Activated CD8-positive, alpha-beta T cell treated with anti-CD3 and anti-CD28 coated beads for 36 hours (primary cell): ENCODE results near the gene GALNT2. TPM values are rescaled to one million over a fixed set of nuclear protein-coding genes. Genes with fewer than 3 reads are reported as not detected.

Experiments
- ATAC-seq: fragments of 200-7000 bp; cut with Tn5 transposase; one replicate; pipeline ENCODE4 v1.10.0; 2021; ENCODE audit warnings: mild to moderate bottlenecking, moderate library complexity
- CTCF ChIA-PET: fragments of 350-600 bp; sonication (Branson Sonifier 250); formaldehyde crosslinking; loops from one replicate; lab custom pipeline; 2021; ENCODE audit warnings: antibody characterized with exemption; lab: Charles Lee
- POLR2A ChIA-PET: fragments of 350-600 bp; sonication (Branson Sonifier 250); formaldehyde crosslinking; loops from one replicate; lab custom pipeline; 2021; ENCODE audit warnings: antibody characterized with exemption; lab: Charles Lee
- DNase-seq: peaks from one replicate; pipeline ENCODE4 v3.0.0-alpha.2; 2020
- H3K27ac Mint-ChIP-seq: one replicate; pipeline ENCODE4 v1.8.0; 2021; ENCODE audit warnings: mild to moderate bottlenecking, mixed read lengths
- H3K27me3 Mint-ChIP-seq: one replicate; pipeline ENCODE4 v1.8.0; 2021; ENCODE audit warnings: mixed read lengths
- H3K36me3 Mint-ChIP-seq: one replicate; pipeline ENCODE4 v1.8.0; 2021; ENCODE audit warnings: low read depth, mixed read lengths
- H3K4me1 Mint-ChIP-seq: one replicate; pipeline ENCODE4 v1.8.0; 2021; ENCODE audit warnings: low read depth, mixed read lengths
- H3K4me3 Mint-ChIP-seq: one replicate; pipeline ENCODE4 v1.8.0; 2021; ENCODE audit warnings: mild to moderate bottlenecking, moderate library complexity, mixed read lengths
- H3K9me3 Mint-ChIP-seq: one replicate; pipeline ENCODE4 v1.8.0; 2021; ENCODE audit warnings: mixed read lengths
- intact Hi-C: fragments of 100-400 bp; cut with micrococcal nuclease; formaldehyde crosslinking; loops from one replicate; pipeline ENCODE4 v1.10.0; 2022
- total RNA-seq, 2 experiments: library from RNA; stranded (reverse); gene quantifications; one replicate each; pipeline ENCODE4 v1.2.3, GENCODE V29; 2021
- TF ChIP-seq, protein P1 (sequence below): fragments of 200-600 bp; IDR thresholded peaks from one replicate; pipeline ENCODE4 v1.8.0; 2022; ENCODE audit warnings: antibody characterized with exemption, mild to moderate bottlenecking

GALNT2 gene
- total RNA-seq, 2 experiments from 2014 or later: 40.1 to 42.3 TPM

DNA sequence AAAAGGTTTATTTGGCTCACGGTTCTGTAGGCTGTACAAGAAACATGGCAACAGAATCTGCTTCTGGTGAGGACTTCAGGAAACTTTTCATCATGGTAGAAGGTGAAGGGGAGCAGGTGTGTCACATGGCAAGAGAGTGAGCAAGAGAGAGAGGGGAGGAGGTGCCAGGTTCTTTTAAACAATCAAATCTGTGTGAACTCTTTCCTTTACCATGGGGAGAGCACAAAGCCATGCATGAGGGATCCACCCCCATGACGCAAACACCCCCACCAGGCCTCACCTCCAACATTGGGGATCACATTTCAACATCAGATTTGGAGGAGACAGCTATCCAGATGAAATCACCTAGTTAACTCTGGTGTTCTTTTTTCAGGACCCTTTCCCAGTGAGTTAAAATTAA, 103.6 kb downstream of the GALNT2 start:
- TF ChIP-seq, protein P1, sequence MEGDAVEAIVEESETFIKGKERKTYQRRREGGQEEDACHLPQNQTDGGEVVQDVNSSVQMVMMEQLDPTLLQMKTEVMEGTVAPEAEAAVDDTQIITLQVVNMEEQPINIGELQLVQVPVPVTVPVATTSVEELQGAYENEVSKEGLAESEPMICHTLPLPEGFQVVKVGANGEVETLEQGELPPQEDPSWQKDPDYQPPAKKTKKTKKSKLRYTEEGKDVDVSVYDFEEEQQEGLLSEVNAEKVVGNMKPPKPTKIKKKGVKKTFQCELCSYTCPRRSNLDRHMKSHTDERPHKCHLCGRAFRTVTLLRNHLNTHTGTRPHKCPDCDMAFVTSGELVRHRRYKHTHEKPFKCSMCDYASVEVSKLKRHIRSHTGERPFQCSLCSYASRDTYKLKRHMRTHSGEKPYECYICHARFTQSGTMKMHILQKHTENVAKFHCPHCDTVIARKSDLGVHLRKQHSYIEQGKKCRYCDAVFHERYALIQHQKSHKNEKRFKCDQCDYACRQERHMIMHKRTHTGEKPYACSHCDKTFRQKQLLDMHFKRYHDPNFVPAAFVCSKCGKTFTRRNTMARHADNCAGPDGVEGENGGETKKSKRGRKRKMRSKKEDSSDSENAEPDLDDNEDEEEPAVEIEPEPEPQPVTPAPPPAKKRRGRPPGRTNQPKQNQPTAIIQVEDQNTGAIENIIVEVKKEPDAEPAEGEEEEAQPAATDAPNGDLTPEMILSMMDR: no peak
- intact Hi-C loops: no loop called here
- peak overlapping the region; percentile 13 for H3K27ac Mint-ChIP-seq
- ChIA-PET CTCF (no interaction called here), POLR2A (no interaction called here)
- peaks cover 50% of the 10 kb centered on the region for H3K4me1 Mint-ChIP-seq
- ATAC-seq (no peak), DNase-seq (no peak)
- no peaks in the 10 kb centered on the region for H3K9me3 Mint-ChIP-seq
- H3K36me3 Mint-ChIP-seq: peaks cover 1% of the 10 kb centered on the region
- no peak overlapping the region for H3K4me3 Mint-ChIP-seq
- H3K27me3 Mint-ChIP-seq: no peaks in the 10 kb centered on the region

DNA sequence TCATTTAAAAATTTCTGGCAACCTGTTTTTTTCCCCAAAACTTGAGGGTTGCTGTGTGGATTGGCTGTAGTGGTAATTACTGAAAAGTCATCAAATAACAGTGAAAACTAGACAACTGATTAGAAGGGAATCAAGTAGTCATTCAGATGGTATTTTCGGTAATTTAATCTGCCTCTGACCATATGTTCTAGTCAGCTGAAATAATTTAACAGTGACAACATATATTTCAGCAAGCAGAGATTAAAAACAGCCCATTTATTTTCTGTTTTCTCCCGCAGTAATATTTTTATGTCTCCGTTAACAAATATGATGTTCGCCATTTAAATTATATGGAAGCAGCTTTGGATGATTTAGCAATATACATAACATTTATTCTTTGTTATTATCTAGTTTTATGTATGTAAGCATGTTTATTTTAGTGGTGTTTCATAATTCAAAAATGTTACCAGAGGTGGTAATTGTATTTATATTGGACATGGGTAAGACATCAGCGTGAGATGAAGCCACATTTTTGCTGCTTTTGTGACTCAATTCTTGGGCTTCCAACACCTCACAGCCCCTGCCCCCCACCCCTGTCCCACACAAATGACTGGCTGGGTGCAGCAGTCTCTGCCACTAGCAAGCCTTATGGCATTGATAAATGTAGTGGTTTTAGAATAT, 104.4 kb downstream of the GALNT2 start:
- no peaks in the 10 kb centered on the region for H3K9me3 Mint-ChIP-seq
- CTCF ChIA-PET: interaction anchor here (0.7 kb wide), 1 partner anchor 511 kb away, joined by 3 read pairs; no protein-coding TSS in a partner anchor
- TF ChIP-seq, protein P1: no peak
- DNase-seq: no peak
- no peaks in the 10 kb centered on the region for H3K27me3 Mint-ChIP-seq
- H3K36me3 Mint-ChIP-seq: peaks cover 1% of the 10 kb centered on the region
- H3K27ac Mint-ChIP-seq: no peak overlapping the region
- intact Hi-C loops: no loop called here
- POLR2A ChIA-PET: no interaction called here
- H3K4me3 Mint-ChIP-seq: no peak overlapping the region
- peaks cover 53% of the 10 kb centered on the region for H3K4me1 Mint-ChIP-seq
- no peak for ATAC-seq

DNA sequence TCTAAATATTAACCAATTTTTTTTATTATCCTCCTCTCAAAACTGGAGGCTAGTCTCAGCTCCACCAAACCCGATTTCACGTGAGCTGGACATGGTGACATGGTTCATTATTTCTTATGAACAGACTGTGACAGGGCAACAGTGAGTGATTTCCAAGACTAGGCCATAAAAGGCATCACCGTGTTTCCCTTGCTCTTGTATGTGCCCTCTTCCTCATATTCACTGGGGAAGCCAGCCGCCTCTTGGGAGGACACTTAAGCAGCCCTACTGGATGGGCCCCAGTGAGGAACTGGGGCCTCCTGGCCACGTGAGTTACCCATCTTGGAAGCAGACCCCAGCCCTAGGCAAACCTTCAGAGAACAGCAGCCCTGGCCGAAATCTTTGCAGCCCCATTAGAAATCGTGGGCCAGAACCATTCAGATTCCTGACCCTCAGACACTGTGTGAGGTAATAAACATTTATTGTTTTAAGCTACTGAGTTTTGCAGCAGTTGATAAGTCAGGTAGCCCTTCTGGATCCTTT, 105.0 kb downstream of the GALNT2 start:
- no peaks in the 10 kb centered on the region for H3K27me3 Mint-ChIP-seq
- no peak for ATAC-seq
- ChIA-PET CTCF (interaction anchor here (0.7 kb wide), 1 partner anchor 511 kb away, joined by 3 read pairs; no protein-coding TSS in a partner anchor), POLR2A (no interaction called here)
- no peak overlapping the region for H3K27ac Mint-ChIP-seq
- no peaks in the 10 kb centered on the region for H3K9me3 Mint-ChIP-seq
- TF ChIP-seq, protein P1: no peak
- H3K4me3 Mint-ChIP-seq: no peak overlapping the region
- intact Hi-C loops: no loop called here
- no peak for DNase-seq
- H3K4me1 Mint-ChIP-seq: peaks cover 54% of the 10 kb centered on the region
- peaks cover 1% of the 10 kb centered on the region for H3K36me3 Mint-ChIP-seq

DNA sequence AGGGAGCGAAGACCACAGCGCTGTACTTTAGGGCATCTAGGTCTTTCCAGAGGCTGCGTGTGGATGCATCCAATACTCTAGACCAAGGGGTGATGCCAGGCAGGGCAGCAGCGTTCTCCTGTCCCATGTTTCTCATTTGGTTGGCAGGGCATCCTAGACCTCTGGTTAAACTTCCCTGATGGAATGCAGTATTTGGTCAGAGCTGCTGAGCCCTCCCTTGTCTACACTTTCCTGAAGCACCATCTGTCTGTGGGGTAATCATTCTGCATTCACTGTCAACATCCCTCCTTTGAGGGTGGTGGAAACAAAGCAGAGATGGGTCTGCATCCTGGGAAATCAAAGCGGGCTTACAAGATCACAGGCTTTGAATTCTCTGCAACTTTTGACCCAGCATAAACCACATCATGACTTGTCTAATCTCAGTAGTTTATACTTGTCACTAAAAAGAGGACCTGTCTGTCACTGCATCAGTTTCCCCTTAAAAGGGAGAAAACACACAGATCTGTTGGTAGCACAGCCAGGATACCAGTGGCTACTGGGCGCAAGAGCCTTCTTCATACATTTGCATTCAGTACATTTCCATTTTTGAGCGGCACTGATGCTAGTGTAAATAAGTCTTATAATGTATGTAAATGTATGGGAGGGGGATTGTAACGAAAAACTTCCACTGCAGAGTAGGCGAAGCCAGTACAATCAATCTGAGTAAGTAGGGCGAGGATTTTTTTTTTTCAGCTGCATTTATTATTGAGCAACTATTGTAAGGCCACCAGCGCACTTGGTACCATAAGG, 106.3 kb downstream of the GALNT2 start:
- ATAC-seq: no peak
- peaks cover 51% of the 10 kb centered on the region for H3K4me1 Mint-ChIP-seq
- no peaks in the 10 kb centered on the region for H3K27me3 Mint-ChIP-seq
- intact Hi-C loops: no loop called here
- POLR2A ChIA-PET: interaction anchor here (0.6 kb wide), 1 partner anchor 274 kb away, joined by 3 read pairs; no protein-coding TSS in a partner anchor
- H3K9me3 Mint-ChIP-seq: no peaks in the 10 kb centered on the region
- DNase-seq: no peak
- H3K27ac Mint-ChIP-seq: no peak overlapping the region
- H3K36me3 Mint-ChIP-seq: peaks cover 8% of the 10 kb centered on the region
- H3K4me3 Mint-ChIP-seq: no peak overlapping the region
- TF ChIP-seq, protein P1: no peak
- CTCF ChIA-PET: no interaction called here

DNA sequence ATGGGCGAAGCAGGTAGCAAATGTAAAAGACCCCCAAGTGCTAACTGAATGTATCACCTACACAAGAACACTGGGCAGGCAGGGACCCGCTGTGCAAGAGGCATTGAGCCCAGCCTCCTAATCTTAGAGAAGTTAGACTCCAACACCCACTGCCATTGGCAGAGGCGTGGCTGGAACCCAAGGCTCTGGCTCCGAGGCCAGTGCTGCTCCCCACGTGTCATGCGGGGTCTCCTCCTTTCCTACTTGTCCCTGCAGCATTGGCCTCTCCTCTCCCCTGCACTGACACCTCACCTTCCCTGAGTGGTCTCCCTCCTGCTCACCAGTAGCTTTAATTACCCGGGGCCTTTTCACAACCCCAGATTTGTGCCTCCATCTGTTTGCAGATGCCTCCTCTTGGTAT, 107.0 kb downstream of the GALNT2 start:
- ATAC-seq (no peak), DNase-seq (no peak)
- Mint-ChIP-seq H3K27me3 (no peaks in the 10 kb centered on the region), H3K4me1 (peaks cover 47% of the 10 kb centered on the region), H3K9me3 (no peaks in the 10 kb centered on the region), H3K27ac (no peak overlapping the region), H3K4me3 (no peak overlapping the region), H3K36me3 (peaks cover 12% of the 10 kb centered on the region)
- ChIA-PET CTCF (no interaction called here), POLR2A (no interaction called here)
- TF ChIP-seq, protein P1: no peak
- intact Hi-C loops: no loop called here
